Measurements from ENCODE around the gene RAP2C.
"Not testable (repeated sequence)": the region's sequence is repeated elsewhere in the genome, so short reads cannot be mapped to it uniquely, and the experiment has no call there.

Gene RAP2C

GRCh38 chrX:132165651-132166050, 53.6 kb downstream of the RAP2C start:
- no peak overlapping the region for H3K4me3 ChIP-seq (ENCODE audit: low read length)
- no peak overlapping the region for H3K4ac ChIP-seq (ENCODE audit: low read depth, low read length)
- no peak overlapping the region for H2BK120ac ChIP-seq (ENCODE audit: low read depth, low read length)
- no peak overlapping the region for H3K27ac ChIP-seq (ENCODE audit: low read depth, low read length)
- DNase-seq = no peak
- no peaks in the 10 kb centered on the region for H3K27me3 ChIP-seq (ENCODE audit: insufficient read depth, low read length, poor library complexity)
- H3K79me2 ChIP-seq (ENCODE audit: control insufficient read depth, insufficient read depth, low read length) = no peaks in the 10 kb centered on the region
- no peaks in the 10 kb centered on the region for H3K79me1 ChIP-seq (ENCODE audit: low read length)
- no peak overlapping the region for H2BK5ac ChIP-seq (ENCODE audit: low read length)
- no peak overlapping the region for H4K8ac ChIP-seq (ENCODE audit: low read depth, low read length)
- no peak overlapping the region for H2BK15ac ChIP-seq (replicated peaks; ENCODE audit: low read depth)
- H3K4me2 ChIP-seq (ENCODE audit: low read length) = no peak overlapping the region
- no peak overlapping the region for H3K23ac ChIP-seq (ENCODE audit: low read length)
- no peaks in the 10 kb centered on the region for H3K36me3 ChIP-seq (ENCODE audit: control insufficient read depth, insufficient read depth, low read length)
- H3K4me1 ChIP-seq (ENCODE audit: control insufficient read depth, low read depth, low read length) = no peaks in the 10 kb centered on the region
- no peak overlapping the region for H3K18ac ChIP-seq (ENCODE audit: low read length)
- H4K5ac ChIP-seq (ENCODE audit: low read length) = no peak overlapping the region
- H3K9ac ChIP-seq (ENCODE audit: low read length) = no peak overlapping the region
- H2AK5ac ChIP-seq (ENCODE audit: low read length) = no peak overlapping the region
- no peak overlapping the region for H3K56ac ChIP-seq (ENCODE audit: low read length)

GRCh38 chrX:132165005-132165404, 54.2 kb downstream of the RAP2C start:
- Histone ChIP-seq H2AK5ac (ENCODE audit: low read length) (no peak overlapping the region), H3K4me1 (ENCODE audit: control insufficient read depth, low read depth, low read length) (no peaks in the 10 kb centered on the region), H2BK5ac (ENCODE audit: low read length) (no peak overlapping the region), H3K4me3 (ENCODE audit: low read length) (no peak overlapping the region), H3K9ac (ENCODE audit: low read length) (no peak overlapping the region), H2BK120ac (ENCODE audit: low read depth, low read length) (no peak overlapping the region), H3K18ac (ENCODE audit: low read length) (no peak overlapping the region), H4K5ac (ENCODE audit: low read length) (no peak overlapping the region), H3K79me1 (ENCODE audit: low read length) (no peaks in the 10 kb centered on the region), H3K27me3 (ENCODE audit: insufficient read depth, low read length, poor library complexity) (no peaks in the 10 kb centered on the region), H3K4me2 (ENCODE audit: low read length) (no peak overlapping the region), H3K23ac (ENCODE audit: low read length) (no peak overlapping the region), H3K36me3 (ENCODE audit: control insufficient read depth, insufficient read depth, low read length) (no peaks in the 10 kb centered on the region), H2BK15ac (replicated peaks; ENCODE audit: low read depth) (no peak overlapping the region), H4K8ac (ENCODE audit: low read depth, low read length) (no peak overlapping the region), H3K56ac (ENCODE audit: low read length) (no peak overlapping the region), H3K79me2 (ENCODE audit: control insufficient read depth, insufficient read depth, low read length) (no peaks in the 10 kb centered on the region), H3K4ac (ENCODE audit: low read depth, low read length) (no peak overlapping the region), H3K27ac (ENCODE audit: low read depth, low read length) (no peak overlapping the region)
- no peak for DNase-seq

- not testable (repeated sequence) for H2BK120ac ChIP-seq (ENCODE audit: low read depth, low read length); H3K79me1 ChIP-seq (ENCODE audit: low read length); H4K5ac ChIP-seq (ENCODE audit: low read length); DNase-seq; H3K4me2 ChIP-seq (ENCODE audit: low read length); H3K56ac ChIP-seq (ENCODE audit: low read length); H3K36me3 ChIP-seq (ENCODE audit: control insufficient read depth, insufficient read depth, low read length); H3K9ac ChIP-seq (ENCODE audit: low read length); H3K27ac ChIP-seq (ENCODE audit: low read depth, low read length); H2AK5ac ChIP-seq (ENCODE audit: low read length); H2BK5ac ChIP-seq (ENCODE audit: low read length); H3K23ac ChIP-seq (ENCODE audit: low read length); H3K79me2 ChIP-seq (ENCODE audit: control insufficient read depth, insufficient read depth, low read length); H3K27me3 ChIP-seq (ENCODE audit: insufficient read depth, low read length, poor library complexity); H3K18ac ChIP-seq (ENCODE audit: low read length); H3K4me1 ChIP-seq (ENCODE audit: control insufficient read depth, low read depth, low read length); H3K4me3 ChIP-seq (ENCODE audit: low read length); H2BK15ac ChIP-seq (replicated peaks; ENCODE audit: low read depth); H3K4ac ChIP-seq (ENCODE audit: low read depth, low read length); H4K8ac ChIP-seq (ENCODE audit: low read depth, low read length)
- no CpG with 5 or more reads among the region's 3 CpGs for WGBS (ENCODE audit: extremely low coverage, insufficient coverage, low lambda C conversion rate)
Observed at GRCh38 chrX:132163094-132163493, 56.2 kb downstream of the RAP2C start.

- Histone ChIP-seq H3K18ac (ENCODE audit: low read length) (no peak overlapping the region), H3K4me1 (ENCODE audit: control insufficient read depth, low read depth, low read length) (no peaks in the 10 kb centered on the region), H3K9ac (ENCODE audit: low read length) (no peak overlapping the region), H4K8ac (ENCODE audit: low read depth, low read length) (no peak overlapping the region), H2BK5ac (ENCODE audit: low read length) (no peak overlapping the region), H3K79me2 (ENCODE audit: control insufficient read depth, insufficient read depth, low read length) (no peaks in the 10 kb centered on the region), H3K56ac (ENCODE audit: low read length) (no peak overlapping the region), H4K5ac (ENCODE audit: low read length) (no peak overlapping the region), H3K4ac (ENCODE audit: low read depth, low read length) (no peak overlapping the region), H3K27ac (ENCODE audit: low read depth, low read length) (no peak overlapping the region), H3K79me1 (ENCODE audit: low read length) (no peaks in the 10 kb centered on the region), H3K27me3 (ENCODE audit: insufficient read depth, low read length, poor library complexity) (no peaks in the 10 kb centered on the region), H3K36me3 (ENCODE audit: control insufficient read depth, insufficient read depth, low read length) (no peaks in the 10 kb centered on the region), H2BK15ac (replicated peaks; ENCODE audit: low read depth) (no peak overlapping the region), H3K23ac (ENCODE audit: low read length) (no peak overlapping the region), H3K4me3 (ENCODE audit: low read length) (no peak overlapping the region), H2AK5ac (ENCODE audit: low read length) (no peak overlapping the region), H2BK120ac (ENCODE audit: low read depth, low read length) (no peak overlapping the region), H3K4me2 (ENCODE audit: low read length) (no peak overlapping the region)
- WGBS (ENCODE audit: extremely low coverage, insufficient coverage, low lambda C conversion rate) = no CpG with 5 or more reads among the region's 4 CpGs
- DNase-seq = no peak
Observed at GRCh38 chrX:132153166-132153565, 66.1 kb downstream of the RAP2C start.

Data from mesendoderm (in vitro differentiated cells).